ENCODE data around the gene CYP19A1. TPM values are rescaled to one million over a fixed set of nuclear protein-coding genes. Genes with fewer than 3 reads are reported as not detected.

CYP19A1 gene
- total and polyA plus RNA-seq, 5 donors: 0.45 to 1.3 (median 1.0) TPM

GRCh38 chr15:51255533-51255932 lies 82.9 kb downstream of the CYP19A1 start:
- 91% methylated on average over 2 of the region's 2 CpGs for WGBS
- H3K4me1 ChIP-seq (ENCODE audit: control insufficient read depth, insufficient read depth, low read length): no peaks in the 10 kb centered on the region
- H3K27ac ChIP-seq (ENCODE audit: low read length): no peak overlapping the region
- no peaks in the 10 kb centered on the region for H3K9me3 ChIP-seq (ENCODE audit: control insufficient read depth, low read length)
- H3K4me3 ChIP-seq (ENCODE audit: low read length): no peak overlapping the region
- ATAC-seq: no peak
- intact Hi-C loops (cut with DNase I): no loop called here
- DNase-seq: no peak
- H3K27me3 ChIP-seq (ENCODE audit: control insufficient read depth, insufficient read depth): no peaks in the 10 kb centered on the region

- no peak overlapping the region for H3K27ac ChIP-seq (ENCODE audit: low read length)
- intact Hi-C loops (cut with DNase I): no loop called here
- H3K4me1 ChIP-seq (ENCODE audit: control insufficient read depth, insufficient read depth, low read length): no peaks in the 10 kb centered on the region
- no peaks in the 10 kb centered on the region for H3K9me3 ChIP-seq (ENCODE audit: control insufficient read depth, low read length)
- 70% methylated on average over 2 of the region's 2 CpGs for WGBS
- no peaks in the 10 kb centered on the region for H3K27me3 ChIP-seq (ENCODE audit: control insufficient read depth, insufficient read depth)
- H3K4me3 ChIP-seq (ENCODE audit: low read length): no peak overlapping the region
- DNase-seq: no peak
- no peak for ATAC-seq
These were observed 85.0 kb downstream of the CYP19A1 start for GRCh38 chr15:51253366-51253765.

DNA sequence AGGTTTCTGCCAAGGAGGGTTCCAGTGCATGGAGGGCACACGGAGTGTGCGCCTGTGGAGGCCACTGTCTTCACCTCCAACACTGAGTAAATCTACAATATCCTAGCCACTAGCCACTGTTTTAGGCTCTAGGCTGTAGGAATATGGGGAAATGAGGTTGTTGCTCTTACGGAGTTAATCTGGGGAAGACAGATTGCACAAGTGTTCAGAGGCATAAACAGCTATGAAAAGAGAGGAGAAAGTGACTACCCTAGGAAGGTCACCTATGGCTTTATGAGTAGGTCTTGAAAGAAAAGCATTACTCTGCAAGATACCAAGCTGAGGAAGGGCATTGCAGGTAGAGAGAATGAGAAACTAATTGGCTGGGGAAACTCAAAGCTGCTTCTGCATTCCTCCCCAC lies 85.7 kb downstream of the CYP19A1 start:
- H3K27ac ChIP-seq (ENCODE audit: low read length): no peak overlapping the region
- no peak for DNase-seq
- 96% methylated on average over 3 of the region's 3 CpGs for WGBS

DNA sequence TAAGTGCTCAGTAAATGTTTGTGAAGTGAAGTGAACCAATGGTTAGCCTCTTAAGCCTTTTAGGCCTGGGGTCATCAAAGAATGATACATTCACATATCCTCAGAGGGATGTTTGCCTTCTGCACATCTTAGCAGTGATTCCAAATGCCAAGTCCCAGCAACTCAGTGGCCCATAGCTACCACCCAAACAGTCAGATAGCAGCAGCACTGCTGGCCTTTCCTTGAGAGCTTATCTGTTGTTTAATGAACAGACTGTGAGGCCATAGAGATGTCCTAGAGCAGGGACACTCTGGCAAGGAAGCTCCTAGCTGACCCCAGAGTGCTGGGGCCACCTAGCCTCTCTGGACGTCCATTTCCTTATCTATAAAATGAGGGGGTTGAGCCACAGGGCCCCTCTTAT lies 86.8 kb downstream of the CYP19A1 start:
- intact Hi-C loops (cut with DNase I): no loop called here
- Histone ChIP-seq H3K4me3 (ENCODE audit: low read length) (no peak overlapping the region), H3K4me1 (ENCODE audit: control insufficient read depth, insufficient read depth, low read length) (no peaks in the 10 kb centered on the region), H3K27me3 (ENCODE audit: control insufficient read depth, insufficient read depth) (no peaks in the 10 kb centered on the region), H3K27ac (ENCODE audit: low read length) (no peak overlapping the region), H3K9me3 (ENCODE audit: control insufficient read depth, low read length) (no peaks in the 10 kb centered on the region)
- 24% methylated on average over 1 of the region's 1 CpG for WGBS
- DNase-seq (no peak), ATAC-seq (no peak)

More for the DNA sequence above, 85.7 kb downstream of the CYP19A1 start:
- Histone ChIP-seq H3K4me1 (ENCODE audit: control insufficient read depth, insufficient read depth, low read length) (no peaks in the 10 kb centered on the region), H3K27me3 (ENCODE audit: control insufficient read depth, insufficient read depth) (no peaks in the 10 kb centered on the region), H3K4me3 (ENCODE audit: low read length) (no peak overlapping the region), H3K9me3 (ENCODE audit: control insufficient read depth, low read length) (no peaks in the 10 kb centered on the region)
- intact Hi-C loops (cut with DNase I): no loop called here
- no peak for ATAC-seq

- intact Hi-C loops (cut with DNase I): no loop called here
- no peaks in the 10 kb centered on the region for H3K9me3 ChIP-seq (ENCODE audit: control insufficient read depth, low read length)
- no peak for ATAC-seq
- no peaks in the 10 kb centered on the region for H3K4me1 ChIP-seq (ENCODE audit: control insufficient read depth, insufficient read depth, low read length)
- DNase-seq: no peak
- no peak overlapping the region for H3K27ac ChIP-seq (ENCODE audit: low read length)
- WGBS: 83% methylated on average over 4 of the region's 4 CpGs
- H3K4me3 ChIP-seq (ENCODE audit: low read length): no peak overlapping the region
- H3K27me3 ChIP-seq (ENCODE audit: control insufficient read depth, insufficient read depth): no peaks in the 10 kb centered on the region
These were observed 88.0 kb downstream of the CYP19A1 start for GRCh38 chr15:51250217-51251011.

- H3K27me3 ChIP-seq (ENCODE audit: control insufficient read depth, insufficient read depth): no peaks in the 10 kb centered on the region
- DNase-seq (no peak), ATAC-seq (no peak)
- no peak overlapping the region for H3K4me3 ChIP-seq (ENCODE audit: low read length)
- H3K4me1 ChIP-seq (ENCODE audit: control insufficient read depth, insufficient read depth, low read length): no peaks in the 10 kb centered on the region
- intact Hi-C loops (cut with DNase I): no loop called here
- no peak overlapping the region for H3K27ac ChIP-seq (ENCODE audit: low read length)
- H3K9me3 ChIP-seq (ENCODE audit: control insufficient read depth, low read length): no peaks in the 10 kb centered on the region
- WGBS: 96% methylated on average over 1 of the region's 1 CpG
These were observed 92.8 kb downstream of the CYP19A1 start for GRCh38 chr15:51245628-51246027.

DNA sequence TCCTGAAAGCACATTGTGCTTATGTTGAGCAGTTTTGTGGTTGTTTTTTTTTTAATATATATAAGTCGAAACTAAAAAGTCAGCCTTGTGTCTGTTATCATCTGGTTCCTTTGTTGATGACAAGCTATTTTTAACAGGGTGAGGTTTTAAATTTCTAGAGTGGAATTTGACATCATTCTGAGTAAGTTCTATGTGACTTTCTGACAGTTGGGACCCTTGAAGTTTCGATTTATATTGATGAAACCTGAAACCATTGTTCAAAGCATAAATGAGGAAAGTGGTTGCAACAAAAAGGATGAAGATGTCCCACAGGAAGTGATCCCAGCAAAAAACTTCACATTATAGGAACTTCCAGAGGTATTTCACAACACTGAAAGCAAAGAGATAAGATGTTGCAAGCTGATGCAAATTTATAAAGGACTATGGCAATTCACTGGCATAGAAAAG lies 94.0 kb downstream of the CYP19A1 start:
- ATAC-seq: no peak
- WGBS: 30% methylated on average over 2 of the region's 2 CpGs
- Histone ChIP-seq H3K4me1 (ENCODE audit: control insufficient read depth, insufficient read depth, low read length) (no peaks in the 10 kb centered on the region), H3K9me3 (ENCODE audit: control insufficient read depth, low read length) (no peaks in the 10 kb centered on the region), H3K27me3 (ENCODE audit: control insufficient read depth, insufficient read depth) (no peaks in the 10 kb centered on the region), H3K4me3 (ENCODE audit: low read length) (no peak overlapping the region), H3K27ac (ENCODE audit: low read length) (no peak overlapping the region)
- intact Hi-C loops (cut with DNase I): no loop called here
- DNase-seq: no peak

DNA sequence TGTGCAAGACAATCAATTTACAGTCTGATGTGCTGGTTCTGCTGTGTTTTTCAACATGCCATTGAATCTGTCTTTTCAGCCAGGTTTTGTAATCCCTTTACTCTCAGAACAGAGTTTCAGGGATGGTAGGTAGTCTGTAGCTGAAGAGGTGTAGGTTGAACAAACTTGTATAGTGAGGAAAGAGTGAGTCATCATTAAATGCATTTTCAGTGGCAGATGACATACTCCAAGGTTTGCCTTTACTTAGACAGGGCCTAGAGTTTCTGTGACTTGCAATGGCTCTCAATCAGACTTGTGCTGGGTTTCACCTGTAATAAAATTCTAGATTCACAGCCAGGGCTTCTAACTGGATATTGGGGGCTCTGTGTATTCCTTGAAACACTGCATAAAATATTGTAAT lies 94.6 kb downstream of the CYP19A1 start:
- intact Hi-C loops (cut with DNase I): no loop called here
- DNase-seq (no peak), ATAC-seq (no peak)
- Histone ChIP-seq H3K27me3 (ENCODE audit: control insufficient read depth, insufficient read depth) (no peaks in the 10 kb centered on the region), H3K4me3 (ENCODE audit: low read length) (no peak overlapping the region), H3K9me3 (ENCODE audit: control insufficient read depth, low read length) (no peaks in the 10 kb centered on the region), H3K27ac (ENCODE audit: low read length) (no peak overlapping the region), H3K4me1 (ENCODE audit: control insufficient read depth, insufficient read depth, low read length) (no peaks in the 10 kb centered on the region)

DNA sequence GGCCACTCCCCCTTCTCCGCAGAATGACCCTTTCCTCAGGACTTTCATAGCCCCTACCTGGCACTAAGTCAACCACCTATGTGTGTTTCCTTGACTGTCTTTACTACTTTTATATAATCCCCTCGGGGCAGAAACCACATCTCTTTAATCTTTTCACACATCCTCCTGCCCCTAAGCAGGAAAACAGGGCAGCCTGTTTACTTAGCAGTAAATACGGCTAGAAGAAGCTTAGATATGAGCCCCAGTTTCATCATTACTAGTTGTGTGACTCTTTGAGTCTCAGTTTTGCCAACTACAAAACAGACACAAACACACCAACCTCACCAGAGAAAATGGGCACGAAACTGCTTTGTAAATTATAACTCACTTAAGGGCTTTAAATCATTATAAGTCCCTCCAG lies 98.3 kb downstream of the CYP19A1 start:
- ATAC-seq (no peak), DNase-seq (no peak)
- 39% methylated on average over 4 of the region's 4 CpGs for WGBS
- Histone ChIP-seq H3K4me3 (ENCODE audit: low read length) (no peak overlapping the region), H3K27ac (ENCODE audit: low read length) (no peak overlapping the region), H3K27me3 (ENCODE audit: control insufficient read depth, insufficient read depth) (no peaks in the 10 kb centered on the region), H3K9me3 (ENCODE audit: control insufficient read depth, low read length) (no peaks in the 10 kb centered on the region), H3K4me1 (ENCODE audit: control insufficient read depth, insufficient read depth, low read length) (no peaks in the 10 kb centered on the region)
- intact Hi-C loops (cut with DNase I): no loop called here

DNA sequence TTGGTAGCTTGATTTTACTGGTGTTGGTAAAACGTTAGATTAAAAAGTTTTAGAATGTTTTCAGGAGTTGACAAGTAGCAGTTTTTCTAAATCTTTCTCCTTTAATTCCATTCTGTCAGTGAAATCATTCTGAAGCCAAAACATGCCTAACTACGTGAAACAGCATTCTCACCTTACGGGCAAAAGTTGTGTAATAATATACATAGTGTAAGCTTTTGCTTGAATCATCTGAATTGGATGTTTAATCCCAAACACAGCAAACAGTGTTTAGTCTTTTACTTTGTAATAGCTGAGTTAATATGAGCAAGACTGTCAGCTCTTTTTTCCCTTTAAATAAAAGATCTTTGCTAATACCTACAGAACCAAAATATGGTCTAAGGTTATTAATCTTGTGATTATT lies 100.6 kb downstream of the CYP19A1 start:
- H3K27me3 ChIP-seq (ENCODE audit: control insufficient read depth, insufficient read depth): no peaks in the 10 kb centered on the region
- ATAC-seq (no peak), DNase-seq (no peak)
- no peaks in the 10 kb centered on the region for H3K9me3 ChIP-seq (ENCODE audit: control insufficient read depth, low read length)
- H3K4me1 ChIP-seq (ENCODE audit: control insufficient read depth, insufficient read depth, low read length): no peaks in the 10 kb centered on the region
- H3K4me3 ChIP-seq (ENCODE audit: low read length): no peak overlapping the region
- intact Hi-C loops (cut with DNase I): no loop called here
- H3K27ac ChIP-seq (ENCODE audit: low read length): no peak overlapping the region
- 65% methylated on average over 3 of the region's 3 CpGs for WGBS

GRCh38 chr15:51234176-51234927 lies 104.0 kb downstream of the CYP19A1 start:
- H3K27me3 ChIP-seq (ENCODE audit: control insufficient read depth, insufficient read depth): no peaks in the 10 kb centered on the region
- DNase-seq: no peak
- intact Hi-C loops (cut with DNase I): loop anchor here in 1 of 4 donors (5.0 kb wide), 1 partner anchor 153 kb away; no protein-coding TSS in a partner anchor
- ATAC-seq: no peak
- H3K4me3 ChIP-seq (ENCODE audit: low read length): no peak overlapping the region
- H3K27ac ChIP-seq (ENCODE audit: low read length): no peak overlapping the region
- H3K4me1 ChIP-seq (ENCODE audit: control insufficient read depth, insufficient read depth, low read length): no peaks in the 10 kb centered on the region
- no peaks in the 10 kb centered on the region for H3K9me3 ChIP-seq (ENCODE audit: control insufficient read depth, low read length)
- 74% methylated on average over 14 of the region's 14 CpGs for WGBS

Measured in right cardiac atrium (tissue), 5 donors.